Testis (tissue), 3 donors: ENCODE measurements around the gene TMEM272. TPM values are rescaled to one million over a fixed set of nuclear protein-coding genes. Genes with fewer than 3 reads are reported as not detected.

Experiments
- DNase-seq: peaks from one replicate; pipeline ENCODE4 v3.0.0-alpha.2; 2019
- H3K27ac ChIP-seq, 2 donors: fragments of 200-600 bp; sonication (generic); one replicate each; pipeline ENCODE4 v1.5.1; 2019
- H3K27me3 ChIP-seq: fragments of 200-600 bp; sonication (generic); one replicate; pipeline ENCODE4 v1.5.1; 2019
- H3K36me3 ChIP-seq: fragments of 200-600 bp; sonication (generic); one replicate; pipeline ENCODE4 v1.5.1; 2017; ENCODE audit warnings: low read depth; ENCODE audit errors: missing control alignments
- H3K4me1 ChIP-seq: fragments of 200-600 bp; sonication (generic); one replicate; pipeline ENCODE4 v1.5.1; 2019
- H3K4me3 ChIP-seq, 2 donors: fragments of 200-600 bp; sonication (generic); one replicate each; pipeline ENCODE4 v1.5.1; 2017 to 2019
- H3K9me3 ChIP-seq: fragments of 200-600 bp; sonication (generic); one replicate; pipeline ENCODE4 v1.5.1; 2017
- POLR2A ChIP-seq: fragments of 450-650 bp; IDR thresholded peaks from one replicate; pipeline ENCODE4 v1.6.1; 2017; ENCODE audit warnings: antibody characterized with exemption, mild to moderate bottlenecking, moderate library complexity
- WGBS, 2 donors: methylation state at CpG; one replicate each; pipeline ENCODE4 v1.1.5; 2018; 5-methylcytosine and 5-hydroxymethylcytosine counted together
- intact Hi-C: fragments of 100-400 bp; cut with DNase I; formaldehyde crosslinking; loops from one replicate; pipeline ENCODE4 v1.15.1; 2023; ENCODE audit warnings: low total_unique reads
- polyA plus RNA-seq: library from polyadenylated mRNA; stranded (reverse); fragments of 350-450 nt; fragmentation: Illumina TruSeq; extraction: RNeasy Lipid Tissue Mini Kit (QIAGEN cat#74804); gene quantifications from one replicate; pipeline ENCODE4 v1.2.3, GENCODE V29; 2014; ENCODE audit warnings: low read depth, low replicate concordance; ENCODE audit not compliant: insufficient read depth
- total RNA-seq, 2 donors: library from RNA; depleted of rRNA; stranded (reverse); fragments of >200 nt; gene quantifications; one replicate each; pipeline ENCODE4 v1.2.3, GENCODE V29; 2016
- TF ChIP-seq, protein P1 (sequence below), 3 experiments: fragments of 450-650 bp in 2 of 3; fragments of 200-600 bp in 1 of 3; sonication (generic) in 1 of 3; IDR thresholded peaks; one replicate each; pipeline ENCODE4 v1.5.1; 2016 to 2019; ENCODE audit warnings: antibody characterized with exemption in 3 of 3, mild to moderate bottlenecking in 2 of 3, moderate library complexity in 1 of 3

Gene TMEM272
- total and polyA plus RNA-seq, 3 donors from 2014 or later: 0.50 to 1.9 (median 1.7) TPM

DNA sequence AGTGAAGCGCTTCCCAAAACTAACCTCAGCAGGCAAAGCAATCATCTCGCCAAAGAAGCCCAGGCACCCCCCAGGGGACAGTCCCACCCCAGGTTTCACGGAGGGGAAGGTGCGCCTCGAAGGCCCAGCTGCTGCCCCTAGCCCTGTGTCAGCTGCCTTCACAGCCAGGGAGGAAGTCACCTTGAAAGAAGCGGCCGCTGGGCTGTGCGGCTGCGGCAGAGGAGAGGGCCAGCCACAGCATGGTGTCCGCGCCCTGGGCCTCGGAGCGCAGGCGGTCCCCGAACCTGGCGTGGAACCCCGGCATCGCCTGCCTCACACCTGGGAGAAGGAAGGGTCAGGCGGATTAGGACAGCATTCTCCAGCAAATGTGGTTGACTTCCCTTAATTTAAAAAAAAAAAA, 76.0 kb downstream of the TMEM272 start:
- no peaks in the 10 kb centered on the region for H3K36me3 ChIP-seq

DNA sequence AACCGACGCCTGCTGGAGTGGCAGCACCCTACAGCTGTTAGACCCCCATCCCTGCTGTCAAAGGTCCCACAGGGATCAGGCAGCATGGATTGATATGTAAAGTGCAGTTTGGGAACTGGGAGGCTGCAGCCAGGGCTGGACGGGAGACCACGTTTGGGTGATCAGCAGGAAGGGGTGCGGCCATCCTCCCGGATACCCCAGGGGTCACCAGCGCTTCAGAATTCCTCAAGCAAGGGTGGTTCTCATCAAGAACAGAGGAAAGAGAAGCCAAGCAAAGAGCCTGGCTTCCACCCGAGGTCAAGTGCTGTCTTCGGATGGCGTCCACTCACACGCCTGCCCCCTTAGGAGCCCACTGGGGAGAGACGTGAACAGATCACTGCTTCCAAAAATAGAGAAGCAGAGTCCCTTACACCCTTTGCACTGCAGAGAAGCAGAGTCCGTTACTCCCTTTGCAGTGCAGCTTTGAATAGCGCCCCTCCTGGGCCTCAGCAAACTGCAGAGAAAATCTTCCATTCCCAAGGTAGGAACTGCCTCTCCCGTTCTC, 76.5 kb downstream of the TMEM272 start:
- TF ChIP-seq POLR2A: no peak
- TF ChIP-seq, protein P1, sequence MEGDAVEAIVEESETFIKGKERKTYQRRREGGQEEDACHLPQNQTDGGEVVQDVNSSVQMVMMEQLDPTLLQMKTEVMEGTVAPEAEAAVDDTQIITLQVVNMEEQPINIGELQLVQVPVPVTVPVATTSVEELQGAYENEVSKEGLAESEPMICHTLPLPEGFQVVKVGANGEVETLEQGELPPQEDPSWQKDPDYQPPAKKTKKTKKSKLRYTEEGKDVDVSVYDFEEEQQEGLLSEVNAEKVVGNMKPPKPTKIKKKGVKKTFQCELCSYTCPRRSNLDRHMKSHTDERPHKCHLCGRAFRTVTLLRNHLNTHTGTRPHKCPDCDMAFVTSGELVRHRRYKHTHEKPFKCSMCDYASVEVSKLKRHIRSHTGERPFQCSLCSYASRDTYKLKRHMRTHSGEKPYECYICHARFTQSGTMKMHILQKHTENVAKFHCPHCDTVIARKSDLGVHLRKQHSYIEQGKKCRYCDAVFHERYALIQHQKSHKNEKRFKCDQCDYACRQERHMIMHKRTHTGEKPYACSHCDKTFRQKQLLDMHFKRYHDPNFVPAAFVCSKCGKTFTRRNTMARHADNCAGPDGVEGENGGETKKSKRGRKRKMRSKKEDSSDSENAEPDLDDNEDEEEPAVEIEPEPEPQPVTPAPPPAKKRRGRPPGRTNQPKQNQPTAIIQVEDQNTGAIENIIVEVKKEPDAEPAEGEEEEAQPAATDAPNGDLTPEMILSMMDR (IDR thresholded peaks at IDR 0.05): no peak
- peak overlapping the region; percentile 92 to 93 for H3K27ac ChIP-seq
- no peaks in the 10 kb centered on the region for H3K27me3 ChIP-seq
- peak; percentile 61 for DNase-seq
- peaks cover 44% of the 10 kb centered on the region for H3K4me1 ChIP-seq
- intact Hi-C loops: no loop called here
- H3K9me3 ChIP-seq: no peaks in the 10 kb centered on the region
- no peak overlapping the region for H3K4me3 ChIP-seq
- H3K36me3 ChIP-seq: no peaks in the 10 kb centered on the region
- 23 to 44% methylated on average over 11 to 15 of the region's 15 CpGs for WGBS, 2 donors

More for the DNA sequence above, 76.0 kb downstream of the TMEM272 start:
- TF ChIP-seq POLR2A: no peak
- TF ChIP-seq, protein P1 (IDR thresholded peaks at IDR 0.05): no peak
- DNase-seq: no peak
- Histone ChIP-seq H3K27me3 (no peaks in the 10 kb centered on the region), H3K9me3 (no peaks in the 10 kb centered on the region), H3K4me3 (no peak overlapping the region), H3K4me1 (peaks cover 39% of the 10 kb centered on the region), H3K27ac (peak overlapping the region; percentile 92 to 93)
- WGBS, 2 donors: 62 to 80% methylated on average over 10 to 17 of the region's 19 CpGs
- intact Hi-C loops: no loop called here

DNA sequence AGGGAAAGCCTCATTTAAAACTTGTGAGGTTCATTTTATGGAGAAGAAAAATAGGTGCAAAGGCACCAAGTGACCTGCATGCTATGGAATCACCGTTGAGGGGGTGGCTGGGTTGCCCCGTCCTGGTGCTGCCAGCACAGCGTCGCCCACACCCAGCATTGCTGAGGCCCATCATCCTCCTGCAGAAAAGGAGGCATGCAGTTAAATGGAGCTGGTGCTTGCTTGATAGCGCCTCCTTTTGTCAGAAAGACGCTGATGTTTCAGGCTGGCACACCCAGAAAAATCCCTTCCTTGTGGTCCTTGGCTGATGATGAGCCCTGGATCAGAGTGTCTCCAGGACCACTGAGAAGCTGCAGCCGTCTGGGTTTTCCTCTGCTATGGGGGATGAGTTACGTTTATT, 77.9 kb downstream of the TMEM272 start:
- H3K4me3 ChIP-seq: no peak overlapping the region
- no peaks in the 10 kb centered on the region for H3K9me3 ChIP-seq
- intact Hi-C loops: no loop called here
- H3K27me3 ChIP-seq: no peaks in the 10 kb centered on the region
- 78 to 80% methylated on average over 8 of the region's 8 CpGs for WGBS, 2 donors
- H3K36me3 ChIP-seq: no peaks in the 10 kb centered on the region
- peaks cover 44% of the 10 kb centered on the region for H3K4me1 ChIP-seq
- no peak overlapping the region for H3K27ac ChIP-seq
- TF ChIP-seq, protein P1 (IDR thresholded peaks at IDR 0.05): no peak
- no peak for TF ChIP-seq POLR2A
- no peak for DNase-seq

DNA sequence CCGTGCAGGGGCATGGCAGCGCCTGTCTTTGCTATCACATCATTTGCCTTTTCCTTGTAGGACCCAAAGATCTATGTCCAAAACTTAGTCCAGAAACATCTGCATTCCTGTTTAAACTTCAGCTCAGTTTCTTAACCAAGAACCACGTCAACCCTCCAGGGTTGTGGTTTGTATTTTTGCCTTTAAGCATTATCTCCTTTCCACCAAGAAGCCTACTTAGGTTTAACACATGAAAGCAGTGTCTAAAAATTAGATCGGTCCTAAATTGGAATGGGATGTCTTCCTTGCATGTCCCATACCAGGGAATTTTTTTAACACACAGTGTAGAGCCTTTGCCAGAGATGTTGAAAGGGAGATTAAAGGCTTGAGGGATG, 79.8 kb downstream of the TMEM272 start:
- intact Hi-C loops: no loop called here
- TF ChIP-seq, protein P1 (IDR thresholded peaks at IDR 0.05): no peak
- no peak for TF ChIP-seq POLR2A
- 82 to 83% methylated on average over 4 of the region's 4 CpGs for WGBS, 2 donors
- Histone ChIP-seq H3K27ac (peak overlapping the region; percentile 68 to 89), H3K27me3 (no peaks in the 10 kb centered on the region), H3K36me3 (no peaks in the 10 kb centered on the region), H3K4me3 (no peak overlapping the region), H3K4me1 (peaks cover 34% of the 10 kb centered on the region), H3K9me3 (no peaks in the 10 kb centered on the region)
- DNase-seq: no peak
